Measurements from ENCODE around the gene SCNN1B.

SCNN1B gene

DNA sequence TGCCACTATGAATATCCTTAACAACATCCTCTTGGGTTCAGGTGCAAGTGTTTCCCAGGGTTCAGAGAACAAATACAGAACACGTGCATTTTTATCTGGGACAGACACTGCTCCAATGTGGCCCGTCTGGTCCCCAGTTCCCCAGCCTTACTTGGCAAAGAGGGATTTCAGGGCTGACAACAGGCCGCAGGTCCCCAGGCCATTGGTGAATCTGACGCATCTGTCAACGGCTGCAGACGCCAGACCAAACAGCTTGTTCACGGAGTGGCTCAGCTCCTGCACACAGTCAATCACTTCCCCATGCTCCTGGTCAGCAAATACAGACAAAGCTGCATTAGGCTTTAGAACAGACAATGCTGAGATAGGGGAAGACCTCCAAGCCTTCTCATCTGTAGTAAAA, 114.7 kb downstream of the SCNN1B start:
- Histone ChIP-seq H3K79me2 (ENCODE audit: insufficient read depth, low read length) (no peaks in the 10 kb centered on the region), H3F3A (ENCODE audit: insufficient read depth) (no peaks in the 10 kb centered on the region), H3K9me3 (ENCODE audit: insufficient read depth, low read length) (no peaks in the 10 kb centered on the region), H3K36me3 (ENCODE audit: low read length) (no peaks in the 10 kb centered on the region), H4K20me1 (ENCODE audit: low read depth, low read length) (no peaks in the 10 kb centered on the region), H3K27me3 (ENCODE audit: low read length) (no peaks in the 10 kb centered on the region), H3K4me3 (ENCODE audit: insufficient read depth, low read length, poor library complexity, severe bottlenecking) (no peak overlapping the region), H3K27ac (ENCODE audit: low read depth, low read length) (no peak overlapping the region), H3K9ac (ENCODE audit: low read length) (no peak overlapping the region), H2AFZ (ENCODE audit: low read depth, low read length, severe bottlenecking) (no peak overlapping the region), H3K9me2 (replicated peaks; ENCODE audit: insufficient read depth, low read length) (no peaks in the 10 kb centered on the region), H3K4me2 (ENCODE audit: low read depth, low read length, poor library complexity, severe bottlenecking) (no peak overlapping the region)
- TF ChIP-seq EZH2phosphoT487 (conservative IDR thresholded peaks at IDR 0.05; ENCODE audit: low read length) = no peak
- TF ChIP-seq, protein P1, sequence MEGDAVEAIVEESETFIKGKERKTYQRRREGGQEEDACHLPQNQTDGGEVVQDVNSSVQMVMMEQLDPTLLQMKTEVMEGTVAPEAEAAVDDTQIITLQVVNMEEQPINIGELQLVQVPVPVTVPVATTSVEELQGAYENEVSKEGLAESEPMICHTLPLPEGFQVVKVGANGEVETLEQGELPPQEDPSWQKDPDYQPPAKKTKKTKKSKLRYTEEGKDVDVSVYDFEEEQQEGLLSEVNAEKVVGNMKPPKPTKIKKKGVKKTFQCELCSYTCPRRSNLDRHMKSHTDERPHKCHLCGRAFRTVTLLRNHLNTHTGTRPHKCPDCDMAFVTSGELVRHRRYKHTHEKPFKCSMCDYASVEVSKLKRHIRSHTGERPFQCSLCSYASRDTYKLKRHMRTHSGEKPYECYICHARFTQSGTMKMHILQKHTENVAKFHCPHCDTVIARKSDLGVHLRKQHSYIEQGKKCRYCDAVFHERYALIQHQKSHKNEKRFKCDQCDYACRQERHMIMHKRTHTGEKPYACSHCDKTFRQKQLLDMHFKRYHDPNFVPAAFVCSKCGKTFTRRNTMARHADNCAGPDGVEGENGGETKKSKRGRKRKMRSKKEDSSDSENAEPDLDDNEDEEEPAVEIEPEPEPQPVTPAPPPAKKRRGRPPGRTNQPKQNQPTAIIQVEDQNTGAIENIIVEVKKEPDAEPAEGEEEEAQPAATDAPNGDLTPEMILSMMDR (IDR thresholded peaks at IDR 0.05; ENCODE audit: insufficient read depth, low read length, poor library complexity, severe bottlenecking) = no peak

DNA sequence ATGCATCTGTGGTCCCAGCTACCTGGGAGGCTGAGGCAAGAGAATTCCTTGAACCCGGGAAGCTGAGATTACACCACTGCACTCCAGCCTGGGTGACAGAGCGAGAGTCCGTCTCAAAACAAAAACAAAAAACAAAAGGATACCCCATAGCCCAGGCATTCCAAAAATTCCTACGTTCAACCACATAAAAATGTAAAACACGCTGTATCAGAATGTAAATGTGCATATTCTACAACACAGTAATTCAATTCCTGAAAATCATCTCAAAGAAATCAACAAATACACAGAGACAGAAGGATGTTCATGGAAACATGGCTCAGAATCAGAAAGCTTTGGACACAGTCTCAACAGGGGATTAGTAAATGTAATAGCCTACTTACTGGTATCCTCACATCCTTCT, 117.9 kb downstream of the SCNN1B start:
- Histone ChIP-seq H3K9me2 (replicated peaks; ENCODE audit: insufficient read depth, low read length) (no peaks in the 10 kb centered on the region), H4K20me1 (ENCODE audit: low read depth, low read length) (no peaks in the 10 kb centered on the region), H3K9me3 (ENCODE audit: insufficient read depth, low read length) (no peaks in the 10 kb centered on the region), H3K27me3 (ENCODE audit: low read length) (no peaks in the 10 kb centered on the region), H2AFZ (ENCODE audit: low read depth, low read length, severe bottlenecking) (no peak overlapping the region), H3K4me2 (ENCODE audit: low read depth, low read length, poor library complexity, severe bottlenecking) (no peak overlapping the region), H3K36me3 (ENCODE audit: low read length) (no peaks in the 10 kb centered on the region), H3K79me2 (ENCODE audit: insufficient read depth, low read length) (no peaks in the 10 kb centered on the region), H3F3A (ENCODE audit: insufficient read depth) (no peaks in the 10 kb centered on the region), H3K9ac (ENCODE audit: low read length) (no peak overlapping the region), H3K27ac (ENCODE audit: low read depth, low read length) (no peak overlapping the region), H3K4me3 (ENCODE audit: insufficient read depth, low read length, poor library complexity, severe bottlenecking) (no peak overlapping the region)
- no peak for TF ChIP-seq EZH2phosphoT487 (conservative IDR thresholded peaks at IDR 0.05; ENCODE audit: low read length)
- TF ChIP-seq, protein P1 (IDR thresholded peaks at IDR 0.05; ENCODE audit: insufficient read depth, low read length, poor library complexity, severe bottlenecking) = no peak

- no peaks in the 10 kb centered on the region for H3K9me2 ChIP-seq (replicated peaks; ENCODE audit: insufficient read depth, low read length)
- no peak overlapping the region for H3K4me2 ChIP-seq (ENCODE audit: low read depth, low read length, poor library complexity, severe bottlenecking)
- no peaks in the 10 kb centered on the region for H3F3A ChIP-seq (ENCODE audit: insufficient read depth)
- no peaks in the 10 kb centered on the region for H3K36me3 ChIP-seq (ENCODE audit: low read length)
- no peaks in the 10 kb centered on the region for H3K9me3 ChIP-seq (ENCODE audit: insufficient read depth, low read length)
- H3K27ac ChIP-seq (ENCODE audit: low read depth, low read length) = no peak overlapping the region
- H2AFZ ChIP-seq (ENCODE audit: low read depth, low read length, severe bottlenecking) = no peak overlapping the region
- H3K4me3 ChIP-seq (ENCODE audit: insufficient read depth, low read length, poor library complexity, severe bottlenecking) = no peak overlapping the region
- H3K9ac ChIP-seq (ENCODE audit: low read length) = no peak overlapping the region
- no peaks in the 10 kb centered on the region for H3K27me3 ChIP-seq (ENCODE audit: low read length)
- TF ChIP-seq, protein P1 (IDR thresholded peaks at IDR 0.05; ENCODE audit: insufficient read depth, low read length, poor library complexity, severe bottlenecking) = no peak
- TF ChIP-seq EZH2phosphoT487 (conservative IDR thresholded peaks at IDR 0.05; ENCODE audit: low read length) = no peak
- H3K79me2 ChIP-seq (ENCODE audit: insufficient read depth, low read length) = no peaks in the 10 kb centered on the region
- no peaks in the 10 kb centered on the region for H4K20me1 ChIP-seq (ENCODE audit: low read depth, low read length)
Measured at GRCh38 chr16:23423496-23424049, 121.5 kb downstream of the SCNN1B start.
